HG02852 (cell line): ENCODE results near the gene EFCAB5.
"Not testable (repeated sequence)": the region's sequence is repeated elsewhere in the genome, so short reads cannot be mapped to it uniquely, and the experiment has no call there.

Source experiments
- ATAC-seq: cut with Tn5 transposase; IDR thresholded peaks from one replicate; pipeline ENCODE4 v1.9.1; 2021; ENCODE audit warnings: mild to moderate bottlenecking, moderate library complexity; ENCODE audit not compliant: unreplicated experiment

The EFCAB5 gene

DNA sequence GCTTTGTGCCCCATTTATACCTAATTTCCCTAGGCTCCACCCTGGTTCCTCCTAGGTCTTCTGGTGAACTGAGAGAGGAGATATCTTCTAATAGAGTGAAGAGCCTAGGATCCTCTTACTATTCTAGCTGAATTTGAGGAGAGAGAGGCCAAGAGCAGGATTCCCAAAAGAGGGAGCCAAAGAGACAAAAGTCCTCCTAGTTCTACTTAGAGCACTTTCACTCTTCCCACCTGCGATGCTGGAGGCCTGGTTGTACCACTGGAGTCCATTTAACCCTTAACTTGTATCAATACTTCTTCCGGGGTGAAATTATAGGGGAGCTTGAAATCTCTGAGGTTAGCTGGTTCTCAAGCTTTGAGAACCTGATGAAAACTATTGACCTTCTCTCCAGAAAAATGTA lies 8.1 kb upstream of the EFCAB5 start:
- ATAC-seq: no peak

DNA sequence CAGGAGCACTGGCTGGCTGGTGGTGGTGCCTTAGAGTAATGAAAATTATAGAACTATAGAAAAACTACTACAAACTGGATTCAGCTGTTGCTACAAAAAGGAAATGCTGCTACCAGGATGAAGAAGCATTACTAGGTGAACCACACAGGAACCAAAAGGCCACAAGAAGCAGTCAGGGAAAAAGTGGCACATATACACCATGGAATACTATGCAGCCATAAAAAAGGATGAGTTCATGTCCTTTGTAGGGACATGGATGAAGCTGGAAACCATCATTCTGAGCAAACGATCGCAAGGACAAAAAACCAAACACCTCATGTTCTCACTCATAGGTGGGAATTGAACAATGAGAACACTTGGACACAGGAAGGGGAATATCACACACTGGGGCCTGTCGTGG lies 5.5 kb upstream of the EFCAB5 start:
- not testable (repeated sequence) for ATAC-seq

DNA sequence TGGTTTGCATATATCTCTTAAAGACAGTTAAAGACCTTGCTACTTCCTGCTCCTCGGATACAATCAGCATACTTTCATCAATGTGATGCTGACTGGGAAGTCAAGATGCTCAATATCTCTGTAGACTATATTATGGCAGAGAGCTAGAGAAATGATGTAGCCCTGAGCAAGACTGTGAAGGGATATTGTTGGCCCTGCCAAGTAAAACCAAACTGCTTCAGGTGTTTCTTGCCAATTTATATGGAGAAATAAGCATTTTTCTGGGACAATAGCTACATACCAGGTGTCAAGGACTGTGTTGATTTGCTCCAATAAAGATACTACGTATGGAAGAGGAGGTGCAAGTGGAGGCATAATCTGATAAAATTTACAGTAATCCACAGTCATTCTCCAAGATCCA lies 4.7 kb upstream of the EFCAB5 start:
- no peak for ATAC-seq

DNA sequence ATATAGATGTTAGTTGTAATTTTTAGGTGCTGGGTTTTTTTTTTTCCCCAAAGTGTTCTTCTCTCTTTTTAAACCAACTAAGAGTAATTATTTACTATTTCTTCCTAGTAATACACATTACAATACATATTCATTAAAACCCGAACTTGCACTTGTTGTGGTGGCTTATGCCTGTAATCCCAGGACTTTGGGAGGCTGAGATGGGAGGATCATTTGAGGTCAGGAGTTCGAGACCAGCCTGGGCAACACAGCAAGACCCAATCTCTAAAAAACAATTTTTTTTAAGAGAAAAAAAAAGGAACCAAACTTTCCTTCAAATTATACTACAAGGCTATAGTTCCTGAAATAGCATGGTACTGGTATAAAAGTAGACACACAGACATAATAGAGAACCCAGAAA lies 3.8 kb downstream of the EFCAB5 start:
- no peak for ATAC-seq

DNA sequence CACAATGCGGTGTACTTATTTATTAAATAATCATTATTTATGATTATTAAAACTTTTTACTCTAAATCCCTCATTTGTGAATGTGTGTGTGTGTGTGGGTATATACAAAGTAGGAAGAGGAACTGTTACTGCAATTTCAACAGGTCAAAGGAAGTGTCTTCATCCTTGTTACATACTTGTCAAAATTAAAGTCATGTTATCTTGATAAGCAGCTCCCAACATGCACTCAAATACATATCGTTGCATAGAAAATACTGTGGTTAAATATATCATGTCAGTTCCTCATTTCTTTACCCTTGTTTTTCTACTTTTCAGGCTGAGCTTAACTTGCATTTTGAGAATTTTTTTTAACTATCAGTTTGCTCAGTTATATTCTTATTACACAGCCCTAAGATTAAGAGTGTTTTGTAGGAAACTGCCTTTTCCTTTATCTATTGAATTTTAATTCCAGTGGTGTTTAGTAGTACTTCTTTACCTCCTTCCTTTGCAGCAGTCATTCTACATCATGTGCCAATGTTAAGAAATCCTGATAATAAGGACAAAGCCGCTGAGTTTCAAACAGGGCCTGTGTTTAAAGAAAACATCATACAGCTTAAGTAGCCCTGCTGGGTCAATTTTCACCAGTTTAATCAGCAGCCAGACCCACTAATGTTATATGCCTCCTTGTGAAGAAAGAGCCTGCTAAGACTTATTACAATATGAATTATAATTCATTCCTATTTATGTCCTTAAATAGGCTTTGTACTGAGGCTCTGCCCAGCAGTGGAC lies 7.2 kb downstream of the EFCAB5 start:
- no peak for ATAC-seq

DNA sequence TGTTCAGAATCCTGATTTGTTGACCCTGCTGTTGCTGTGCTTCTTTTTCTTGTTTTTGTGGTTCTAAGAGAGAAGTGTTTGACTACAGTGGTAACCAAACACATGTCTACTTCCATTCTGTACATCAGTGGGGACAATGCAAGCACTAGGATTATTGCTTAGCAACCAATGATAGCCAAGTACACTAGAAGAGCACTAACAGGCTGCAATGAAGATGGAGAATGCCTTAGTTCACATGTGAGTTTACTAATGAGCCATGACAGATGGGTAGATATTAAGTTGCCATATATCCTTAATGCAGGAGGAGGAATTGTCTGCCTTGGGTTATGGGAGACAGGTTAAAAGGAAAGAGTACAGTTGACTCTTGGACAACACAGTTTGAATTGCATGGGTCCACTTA lies 8.3 kb downstream of the EFCAB5 start:
- ATAC-seq: no peak

DNA sequence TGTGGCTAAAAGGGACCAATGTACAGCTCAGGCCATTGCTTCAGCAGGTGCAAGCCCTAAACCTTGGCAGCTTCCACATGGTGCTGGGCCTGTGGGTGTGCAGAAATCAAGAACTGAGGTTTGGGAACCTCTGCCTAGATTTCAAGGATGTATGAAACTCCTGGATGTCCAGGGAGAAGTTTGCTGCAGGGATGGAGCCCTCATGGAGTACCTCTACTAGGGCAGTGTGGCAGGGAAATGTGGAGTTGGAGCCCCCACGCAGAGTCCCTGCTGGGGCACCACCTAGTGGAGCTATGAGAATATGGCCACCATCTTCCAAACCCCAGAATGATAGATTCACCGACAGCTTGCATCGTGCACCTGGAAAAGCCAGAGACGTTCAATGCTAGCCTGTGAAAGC lies 13.0 kb downstream of the EFCAB5 start:
- no peak for ATAC-seq

DNA sequence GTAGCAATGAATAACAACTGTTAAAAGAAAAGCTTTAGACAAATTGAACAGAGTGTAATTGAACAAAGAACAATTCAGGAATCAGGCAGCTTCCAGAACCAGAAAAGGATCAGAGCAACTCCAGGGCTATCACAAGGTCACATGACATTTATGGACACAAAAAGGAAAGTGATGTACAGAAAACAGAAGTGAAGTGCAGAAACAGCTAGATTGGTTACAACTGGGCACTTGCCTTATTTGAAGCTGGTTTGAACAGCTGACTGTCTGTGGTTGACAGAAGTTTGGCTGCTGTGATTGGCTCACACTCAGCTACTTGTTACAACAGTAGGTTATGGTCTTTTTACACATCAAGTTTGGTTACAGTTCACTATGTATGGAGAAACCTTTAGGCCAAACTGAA lies 14.8 kb downstream of the EFCAB5 start:
- no peak for ATAC-seq

DNA sequence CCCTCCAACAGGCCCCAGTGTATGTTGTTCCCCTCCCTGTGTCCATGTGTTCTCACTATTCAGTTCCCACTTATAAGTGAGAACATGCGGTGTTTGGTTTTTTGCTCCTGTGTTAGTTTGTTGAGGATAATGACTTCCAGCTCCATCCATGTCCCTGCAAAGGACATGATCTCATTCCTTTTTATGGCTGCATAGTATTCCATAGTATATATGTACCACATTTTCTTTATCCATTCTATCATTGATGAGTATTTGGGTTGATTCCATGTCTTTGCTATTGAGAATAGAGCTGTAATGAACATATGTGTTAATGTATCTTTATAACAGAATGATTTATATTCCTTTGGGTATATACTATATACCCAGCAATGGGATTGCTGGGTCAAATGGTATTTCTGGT lies 16.1 kb downstream of the EFCAB5 start:
- not testable (repeated sequence) for ATAC-seq

DNA sequence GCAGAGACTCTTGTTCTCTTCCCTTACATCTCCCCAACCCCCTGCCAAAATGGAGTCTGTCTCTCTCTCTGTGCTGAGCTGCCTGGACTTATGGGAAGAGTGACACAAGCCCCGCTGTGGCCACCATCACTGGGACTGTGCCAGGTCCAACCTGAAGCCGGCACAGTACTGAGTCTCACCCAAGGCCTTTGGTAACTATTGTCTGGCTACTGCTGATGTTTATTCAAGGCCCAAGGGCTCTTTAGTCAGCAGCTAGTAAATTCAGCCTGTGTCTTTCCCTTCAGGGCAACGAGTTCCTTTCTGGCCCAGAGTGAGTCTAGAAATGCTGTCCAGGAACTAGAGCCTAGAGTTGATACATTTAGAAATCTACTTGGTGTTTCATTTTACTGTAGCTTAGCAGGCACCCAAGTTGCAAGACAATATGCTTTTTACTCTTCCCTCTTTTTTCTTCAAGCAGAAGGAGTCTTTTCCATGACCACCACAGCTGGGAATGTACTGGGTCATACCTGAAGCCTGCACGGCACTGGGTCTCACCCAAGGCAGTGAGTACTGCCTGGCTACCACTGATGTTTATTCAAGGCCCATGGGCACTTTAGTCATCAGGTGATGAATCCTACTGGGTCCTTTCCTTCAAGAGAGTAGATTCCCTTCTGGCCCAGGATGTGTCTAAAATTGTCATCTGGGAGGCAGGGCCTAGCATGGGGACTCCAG lies 17.7 kb downstream of the EFCAB5 start:
- ATAC-seq: no peak

DNA sequence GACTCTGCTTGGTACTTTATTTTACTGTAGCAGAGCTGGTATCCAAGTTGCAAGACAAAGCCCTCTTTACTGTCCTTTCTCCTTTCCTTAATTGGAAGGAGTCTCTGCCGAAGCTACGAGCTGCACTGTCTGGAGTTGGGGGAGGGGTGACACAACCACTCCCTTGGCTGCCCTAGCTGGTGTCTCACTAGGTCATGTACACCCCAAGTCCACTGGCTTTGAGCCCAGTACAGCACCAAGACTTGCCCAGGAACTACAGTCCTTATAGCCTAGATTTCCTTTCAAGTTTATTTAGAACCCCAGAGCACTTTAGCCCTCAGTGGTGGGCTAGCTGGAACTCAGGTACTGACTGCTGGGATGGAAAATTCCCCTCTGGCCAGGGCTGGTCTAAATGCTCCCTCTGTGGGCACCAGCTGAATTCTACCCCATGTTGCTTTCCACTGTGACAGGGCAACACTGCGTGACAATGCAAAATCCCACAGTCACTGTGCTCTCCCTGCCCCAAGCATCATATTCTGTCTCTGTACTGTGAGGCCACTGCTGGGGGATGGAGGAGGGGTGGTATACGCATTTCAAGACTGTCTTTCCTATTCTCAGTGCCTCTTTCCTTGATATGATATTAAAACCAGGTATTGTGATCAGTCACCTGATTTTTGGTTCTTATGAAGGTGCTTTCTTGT lies 18.4 kb downstream of the EFCAB5 start:
- no peak for ATAC-seq

DNA sequence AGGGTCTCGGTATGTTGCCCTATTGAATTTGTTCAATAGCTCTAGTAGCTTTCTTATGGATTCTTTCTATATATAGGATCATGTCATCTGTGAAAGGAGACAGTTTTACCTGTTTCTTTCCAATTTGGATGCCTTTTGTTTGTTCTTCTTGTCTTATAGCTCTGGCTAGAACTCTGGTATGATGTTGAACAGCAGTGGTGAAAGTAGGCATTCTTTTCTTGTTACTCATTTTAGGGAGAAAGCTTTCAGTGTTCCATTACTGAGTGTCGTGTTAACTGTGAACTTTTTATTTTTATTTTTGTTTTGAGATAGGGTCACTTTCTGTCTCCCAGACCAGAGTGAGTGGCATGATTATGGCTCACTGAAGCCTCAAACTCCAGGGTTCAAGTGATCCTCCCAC lies 21.2 kb downstream of the EFCAB5 start:
- ATAC-seq: no peak

DNA sequence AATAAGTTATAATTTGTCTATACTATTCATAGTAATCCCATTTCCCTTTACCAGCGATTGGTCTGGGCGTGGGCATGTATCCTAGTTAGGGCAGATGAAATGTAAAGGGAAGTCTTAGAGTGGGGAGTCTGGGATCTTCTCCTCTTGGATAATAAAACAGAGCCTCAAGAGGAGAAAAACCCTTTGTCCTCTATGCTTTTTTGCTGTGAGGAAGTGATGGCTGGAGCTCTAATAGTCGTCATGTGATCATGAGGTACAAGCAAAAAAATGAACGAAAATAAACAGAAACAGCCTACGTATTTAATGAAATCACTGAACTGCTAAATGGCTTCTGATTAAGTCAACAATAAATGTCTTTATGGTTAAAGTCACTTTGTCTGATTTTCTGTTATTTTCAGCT lies 26.8 kb downstream of the EFCAB5 start:
- no peak for ATAC-seq

DNA sequence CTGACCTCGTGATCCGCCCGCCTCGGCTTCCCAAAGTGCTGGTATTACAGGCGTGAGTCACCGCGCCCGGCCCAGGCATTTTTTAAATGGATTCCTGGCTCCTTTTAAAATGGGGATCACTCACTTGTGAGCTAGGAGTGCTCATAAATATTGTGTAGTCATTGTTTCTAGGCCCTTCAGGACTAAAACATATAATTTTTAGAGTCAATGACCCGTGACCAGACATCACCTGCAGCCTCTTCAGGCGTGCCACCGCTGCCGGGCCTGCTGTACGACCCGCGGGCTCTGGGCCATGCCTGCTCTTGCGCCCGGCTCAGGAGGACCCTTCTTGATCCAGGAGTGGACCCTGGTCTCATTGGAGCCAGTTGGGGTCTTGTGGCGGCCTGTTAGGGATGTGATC lies 30.8 kb downstream of the EFCAB5 start:
- ATAC-seq: no peak

DNA sequence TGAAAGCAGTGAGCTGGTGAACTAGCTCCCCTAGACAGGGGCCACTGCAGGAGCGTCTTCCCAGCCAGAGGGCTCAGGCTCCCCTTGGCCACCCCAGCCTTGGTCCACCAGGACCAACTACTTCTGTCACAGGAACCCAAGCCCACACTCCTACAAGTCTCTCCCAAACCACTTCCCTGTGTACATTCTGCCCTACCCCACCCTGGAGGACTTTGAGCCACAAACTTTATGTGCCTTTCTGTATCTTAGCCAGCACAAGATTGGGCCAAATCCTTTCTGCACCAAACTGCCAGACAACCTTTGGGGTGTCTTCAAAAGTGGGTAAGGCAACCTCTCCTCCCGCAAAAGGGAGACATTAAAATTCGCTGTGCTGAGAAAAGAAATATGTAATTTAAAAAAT lies 31.6 kb downstream of the EFCAB5 start:
- no peak for ATAC-seq

DNA sequence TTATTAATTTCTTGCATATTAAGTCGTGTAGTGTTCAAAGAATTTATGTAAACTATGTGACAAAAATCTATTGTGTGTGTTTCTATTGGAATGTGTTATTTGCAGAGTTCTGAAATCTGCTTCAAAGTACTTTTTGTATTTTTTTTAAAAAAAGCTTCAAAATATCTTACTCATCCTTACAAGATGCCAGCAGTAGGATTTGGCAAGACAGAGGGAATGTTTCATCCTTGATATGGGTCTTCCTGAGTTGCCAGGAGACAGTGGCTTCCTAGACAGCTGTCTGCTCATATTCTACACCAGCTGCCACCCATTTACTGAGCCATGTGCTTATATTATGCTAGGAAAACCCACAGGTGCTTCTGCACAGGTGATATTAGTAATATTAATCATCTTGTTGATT lies 36.4 kb downstream of the EFCAB5 start:
- ATAC-seq: no peak

DNA sequence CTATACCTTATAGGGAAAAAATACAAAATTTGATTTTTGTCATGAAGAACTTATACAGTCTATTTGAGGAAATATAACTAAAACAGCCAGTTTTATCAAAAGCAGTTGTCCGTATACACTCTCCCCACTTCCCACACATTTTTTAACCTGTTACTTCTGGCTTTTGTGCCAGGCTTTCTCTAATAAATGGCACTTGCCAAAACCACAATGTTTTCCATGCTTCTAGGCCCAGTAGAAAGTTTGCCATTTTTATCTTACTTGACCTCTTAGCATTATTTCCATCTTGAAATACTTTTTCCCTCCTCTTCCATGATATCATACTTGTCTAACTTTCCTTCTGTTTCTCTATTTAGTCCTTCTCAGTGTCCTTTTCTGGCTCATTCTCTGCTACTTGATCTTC lies 38.8 kb downstream of the EFCAB5 start:
- ATAC-seq: no peak

DNA sequence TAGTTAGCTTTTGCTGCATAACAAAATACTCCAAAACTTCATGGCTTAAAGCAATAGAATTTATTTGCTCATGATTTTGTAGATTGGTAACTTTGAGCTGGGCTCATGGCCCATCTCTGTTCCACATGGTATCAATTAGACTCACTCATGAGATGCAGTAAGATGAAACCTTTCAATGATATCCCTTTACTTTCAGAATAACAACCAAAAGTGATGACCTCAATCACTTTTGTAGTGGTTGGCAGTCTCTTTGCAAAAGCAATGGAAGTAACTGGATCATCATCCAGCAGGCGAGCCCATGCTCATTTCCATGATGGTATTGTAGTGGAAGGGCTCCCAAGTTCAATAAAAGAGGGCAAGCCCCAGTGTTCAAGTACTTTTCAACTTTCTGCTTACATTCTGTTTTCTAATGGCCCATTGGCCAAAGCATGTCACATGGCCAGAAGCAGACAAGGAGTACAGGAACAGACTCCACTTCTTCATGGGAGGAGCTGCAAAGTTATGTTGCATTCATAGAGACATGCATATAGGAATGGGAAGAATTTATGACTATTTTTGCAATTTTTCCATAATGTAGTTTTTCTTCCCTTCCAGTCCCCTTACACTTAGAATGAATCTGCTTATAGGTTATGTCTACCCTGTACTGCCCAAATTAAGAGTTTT lies 41.7 kb downstream of the EFCAB5 start:
- ATAC-seq: no peak

DNA sequence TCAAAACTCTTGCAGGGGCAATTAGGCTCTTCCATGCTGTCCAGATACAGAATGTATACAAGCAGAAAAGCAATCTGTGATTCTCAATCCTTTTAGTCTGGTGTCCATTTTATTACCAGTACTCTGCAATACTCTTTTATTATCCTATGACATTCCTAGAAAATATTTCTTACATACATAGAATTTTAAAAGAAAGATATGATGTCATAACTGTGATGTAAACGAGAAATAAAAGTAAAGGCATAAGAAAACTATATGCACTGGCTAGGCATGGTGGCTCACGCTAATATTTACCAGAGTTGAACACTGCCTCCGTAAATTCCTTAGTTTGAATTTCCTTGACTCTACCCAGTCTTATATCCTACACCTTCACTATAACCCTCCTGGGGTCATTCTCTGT lies 55.0 kb downstream of the EFCAB5 start:
- no peak for ATAC-seq

DNA sequence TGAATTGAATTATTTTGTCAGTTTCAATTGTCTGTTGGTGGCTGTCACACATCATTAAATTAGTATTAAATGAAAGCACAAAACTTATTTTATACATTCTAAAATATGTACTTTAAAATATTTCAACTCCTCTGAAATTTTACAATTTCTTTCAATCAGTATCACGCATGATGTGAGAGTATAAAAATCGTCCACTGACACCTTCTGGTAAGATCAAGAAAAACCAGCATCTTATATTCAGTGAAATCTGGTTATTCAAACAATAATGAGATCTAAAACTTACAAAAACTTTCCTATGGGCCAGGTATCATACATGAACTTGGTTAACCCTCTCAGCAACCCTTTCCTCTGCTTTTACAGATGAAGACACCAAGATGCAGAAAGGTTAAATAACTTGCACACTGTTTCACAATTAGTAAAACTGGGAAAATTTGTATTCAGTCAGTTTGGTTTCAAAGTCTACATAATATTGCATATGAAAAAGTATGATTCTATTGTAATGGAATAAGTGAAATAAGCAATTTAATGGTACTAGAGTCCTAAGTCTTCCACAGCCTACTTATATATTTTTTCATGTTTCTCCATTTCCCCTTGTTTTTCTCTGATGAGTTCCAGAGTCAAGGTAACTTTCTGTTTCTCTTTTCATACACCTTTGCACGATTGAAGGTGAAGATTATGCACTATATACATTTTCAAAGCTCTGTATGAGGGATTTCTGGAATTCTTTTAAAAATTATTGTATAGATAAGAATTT lies 58.7 kb downstream of the EFCAB5 start:
- ATAC-seq: no peak

DNA sequence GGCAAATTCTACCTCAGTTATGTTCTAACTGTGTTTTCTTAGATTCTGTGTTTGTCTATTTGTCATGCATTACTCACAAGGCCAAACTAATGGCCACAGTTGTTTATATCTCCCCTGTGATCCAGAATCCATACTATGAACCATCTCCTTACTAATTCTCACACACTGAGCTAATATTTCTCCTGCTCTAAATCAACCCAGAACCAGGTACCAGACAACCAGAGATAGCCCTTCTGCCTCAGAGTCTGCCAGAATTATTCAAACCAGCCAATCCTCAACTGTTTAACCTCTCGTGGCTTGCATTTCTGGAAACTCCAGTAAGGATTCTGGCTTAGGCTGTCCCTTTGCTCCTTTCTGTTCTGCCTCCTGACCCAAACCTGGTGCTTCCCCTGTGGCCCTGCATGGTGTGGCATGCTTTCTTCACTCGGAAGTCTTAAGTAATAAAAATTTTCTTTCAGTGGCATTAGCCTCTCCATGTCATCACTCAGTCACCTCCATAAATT lies 59.4 kb downstream of the EFCAB5 start:
- no peak for ATAC-seq
